ENCODE results near the gene AFF3.

GRCh38 chr2:99772591-99773331 lies 369.6 kb downstream of the AFF3 start:
- TF ChIP-seq TAF1 (IDR thresholded peaks at IDR 0.05; ENCODE audit: low read depth) (no peak), EP300 (IDR thresholded peaks at IDR 0.05; ENCODE audit: borderline replicate concordance) (no peak), ZBTB7A (IDR thresholded peaks at IDR 0.05; ENCODE audit: low read depth) (no peak)

All from Ishikawa (cell line).